Stimulated activated CD8-positive, alpha-beta memory T cell treated with anti-CD3 and anti-CD28 coated beads, Interleukin-12 subunit alpha, Interleukin-12 subunit beta, amount 100 ng/mL, for 1 hour (primary cell): ENCODE measurements around the gene INPP5D.
"Not testable (repeated sequence)": the region's sequence is repeated elsewhere in the genome, so short reads cannot be mapped to it uniquely, and the experiment has no call there.

Experiments used
- DNase-seq: peaks from one replicate; pipeline ENCODE4 v3.0.0-alpha.2; 2020; ENCODE audit warnings: low read depth

Gene INPP5D

GRCh38 chr2:233053928-233054784 is 6.0 kb upstream of the INPP5D start:
- DNase-seq, result peak; percentile 60

GRCh38 chr2:233055362-233055761 is 4.8 kb upstream of the INPP5D start:
- DNase-seq, result no peak

- no peak for DNase-seq
Measured at GRCh38 chr2:233056961-233057605, 3.1 kb upstream of the INPP5D start.

DNA sequence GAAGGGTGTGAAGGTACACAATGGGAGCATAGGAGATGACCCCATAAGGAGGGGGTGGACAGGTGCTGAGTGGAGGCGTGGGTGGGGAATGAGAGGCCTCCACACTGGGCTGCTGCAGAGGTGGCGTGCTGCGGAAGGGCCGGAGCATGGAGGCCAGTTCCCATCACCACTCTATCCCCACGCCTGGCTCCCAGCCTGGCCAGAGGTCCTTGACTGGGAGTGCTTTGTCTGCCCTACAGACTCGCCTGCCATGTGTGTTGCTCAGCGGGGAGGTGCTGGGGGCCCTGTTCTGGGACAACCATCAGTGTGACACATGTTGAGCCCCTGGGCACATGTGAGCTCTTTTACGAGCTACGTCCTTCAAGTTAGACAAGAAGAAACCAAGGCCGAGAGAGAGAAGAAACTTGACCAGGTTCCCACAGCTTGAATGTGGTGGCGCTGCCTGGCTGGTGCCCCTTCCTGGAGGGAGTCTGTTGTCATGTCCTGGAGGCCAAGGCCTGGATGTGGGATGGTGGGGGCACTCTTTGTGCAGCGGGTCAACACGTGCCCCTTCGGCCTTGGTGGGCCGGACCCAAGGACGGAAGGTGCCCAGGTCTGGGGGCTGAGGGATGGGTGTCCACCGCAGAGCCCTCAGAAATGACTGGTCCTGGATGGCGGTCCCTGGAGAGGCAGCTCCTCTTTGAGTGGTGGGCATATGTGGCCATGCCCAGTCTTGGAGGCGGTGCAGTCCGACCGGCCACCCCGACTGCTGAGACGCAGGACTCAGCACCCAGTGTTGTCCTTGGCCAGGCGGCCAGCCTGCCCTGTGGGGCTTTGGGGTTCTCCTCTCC is 1.2 kb upstream of the INPP5D start:
- DNase-seq, result no peak

GRCh38 chr2:233059547-233059796 is 670 bp upstream of the INPP5D start:
- no peak for DNase-seq

- no peak for DNase-seq
Measured at GRCh38 chr2:233060501-233060979, 398 bp downstream of the INPP5D start.

DNA sequence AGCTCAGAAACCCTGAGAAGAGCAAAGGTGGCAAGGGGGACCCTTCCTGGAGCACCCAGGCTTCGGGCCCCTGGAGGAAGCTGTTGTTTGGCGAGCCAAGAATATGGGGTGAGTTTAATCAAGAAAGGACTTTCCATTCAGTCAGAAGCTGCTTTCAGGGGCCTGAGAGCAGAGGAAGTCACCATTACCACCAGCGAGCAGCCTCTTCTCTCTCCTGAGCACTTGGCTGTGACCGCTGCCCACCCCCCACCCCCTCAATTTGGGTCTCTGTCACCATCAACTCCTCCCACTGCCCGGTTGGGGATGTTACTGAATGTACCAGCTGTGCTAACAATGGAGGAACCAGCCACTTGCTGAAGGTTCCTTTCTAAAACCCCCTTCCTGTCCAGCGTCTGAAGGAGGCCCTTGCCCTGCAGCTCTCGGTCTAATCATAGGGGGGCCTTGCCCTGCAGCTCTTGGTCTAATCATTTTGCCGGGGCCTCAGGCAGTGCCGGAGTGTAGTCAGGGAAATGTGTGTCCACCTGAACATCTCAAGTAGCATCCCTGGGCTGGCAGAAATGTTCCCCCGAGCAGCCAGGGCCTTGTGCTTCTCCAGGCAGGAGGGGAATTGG is 943 bp downstream of the INPP5D start:
- DNase-seq, result no peak

- DNase-seq, result no peak
Measured at GRCh38 chr2:233061591-233062450, 1.7 kb downstream of the INPP5D start.

DNA sequence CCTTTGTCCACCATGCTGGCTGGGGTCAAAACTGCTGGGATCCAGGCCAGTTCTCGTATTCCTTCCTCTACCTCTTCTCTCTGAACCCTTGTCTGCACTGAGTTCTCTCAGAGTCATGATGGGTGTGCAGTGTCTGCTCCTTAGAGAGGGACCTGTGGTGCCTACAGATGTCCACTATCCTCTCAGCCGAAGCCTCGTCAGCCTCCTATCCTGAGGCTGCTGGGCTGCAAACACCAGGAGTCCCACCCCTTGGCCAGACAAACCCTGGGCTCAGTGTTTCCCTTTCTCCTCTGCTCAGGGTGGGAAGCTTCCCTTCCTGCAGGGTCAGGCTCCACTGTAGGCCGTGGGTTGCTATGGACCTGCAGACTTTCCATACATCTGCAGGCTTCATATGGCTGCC is 2.3 kb downstream of the INPP5D start:
- no peak for DNase-seq

- DNase-seq, result no peak
Measured at GRCh38 chr2:233062946-233063268, 2.8 kb downstream of the INPP5D start.

DNA sequence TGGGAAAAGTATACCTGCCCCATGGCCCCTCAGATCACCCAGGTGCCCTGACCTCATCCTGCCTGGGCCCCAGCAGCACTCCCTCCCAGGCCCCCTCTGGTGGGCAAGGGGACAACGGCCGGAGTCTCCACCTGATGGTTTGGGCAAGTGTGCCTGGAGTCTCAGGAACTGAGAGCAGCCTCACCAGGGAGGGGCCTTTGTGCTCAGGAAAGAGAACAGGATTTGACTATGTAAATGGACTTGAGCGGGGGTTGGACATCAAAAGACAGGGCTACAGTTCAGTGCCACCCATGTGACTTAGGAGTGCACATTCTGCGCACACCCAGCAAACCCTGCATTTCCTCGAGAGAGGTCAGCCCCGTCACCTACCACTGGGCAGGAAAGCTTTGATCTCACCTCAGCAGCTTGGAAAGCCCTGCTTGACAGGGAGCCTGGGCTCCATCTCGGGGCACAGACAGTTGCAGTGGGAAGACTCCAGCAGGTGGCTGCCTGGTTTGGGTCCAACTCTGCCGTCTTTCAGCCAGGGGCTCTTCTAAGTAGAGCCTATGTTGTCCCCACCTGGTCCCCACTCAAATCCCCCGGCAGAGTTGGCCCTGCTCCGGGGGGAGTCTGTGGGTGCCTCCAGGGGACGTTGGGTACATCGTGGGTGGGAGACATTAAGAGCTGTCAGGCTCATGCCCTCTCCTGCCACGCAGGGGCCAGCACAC is 3.3 kb downstream of the INPP5D start:
- no peak for DNase-seq

GRCh38 chr2:233063976-233064411 is 3.9 kb downstream of the INPP5D start:
- no peak for DNase-seq

DNA sequence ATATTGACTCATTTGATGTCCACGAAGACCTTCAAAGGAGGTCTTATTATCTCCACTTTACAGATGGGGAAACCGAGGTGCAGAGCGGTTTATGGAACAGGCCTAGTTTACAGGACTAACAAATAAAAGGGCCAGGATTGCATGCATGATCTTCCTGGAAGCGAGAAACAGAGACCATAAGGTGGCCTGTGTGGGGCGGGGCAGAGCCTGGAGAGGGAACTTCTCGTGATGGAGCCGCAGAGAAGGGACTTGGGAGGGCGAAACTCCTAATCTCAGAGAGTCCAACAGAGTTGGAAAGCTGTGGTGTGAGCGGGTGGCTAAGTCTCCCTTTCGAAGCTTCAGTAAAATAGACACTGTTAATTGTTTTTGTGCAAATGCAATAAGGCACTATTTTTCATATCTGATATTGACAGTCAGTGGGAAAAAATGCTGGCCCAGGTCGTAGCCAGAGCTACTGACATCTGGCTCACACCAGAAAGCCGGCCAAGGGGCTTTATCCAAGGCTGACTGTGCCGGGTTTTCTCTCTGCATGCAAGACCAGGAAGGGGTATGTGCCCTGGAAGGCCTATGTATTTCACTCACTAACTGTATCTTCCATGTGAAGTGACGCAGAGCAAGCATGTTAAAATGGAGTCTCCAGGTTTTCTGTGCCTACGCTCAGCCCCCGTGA is 4.5 kb downstream of the INPP5D start:
- DNase-seq, result no peak

DNA sequence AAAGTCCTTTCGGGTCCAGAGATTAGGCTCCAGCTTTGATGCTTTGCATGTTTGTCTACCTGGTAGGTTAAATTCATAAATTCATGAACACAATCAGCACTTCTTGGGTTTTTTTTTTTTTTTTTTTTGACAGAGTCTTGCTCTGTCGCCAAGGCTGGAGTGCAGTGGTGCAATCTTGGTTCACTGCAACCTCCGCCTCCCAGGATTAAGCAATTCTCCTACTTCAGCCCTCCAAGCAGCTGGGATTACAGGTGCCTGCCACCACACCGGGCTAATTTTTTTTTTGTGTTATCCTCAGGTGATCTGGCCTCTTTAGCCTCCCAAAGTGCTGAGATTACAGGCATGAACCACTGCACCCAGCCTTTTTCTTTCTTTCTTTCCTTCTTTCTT is 5.1 kb downstream of the INPP5D start:
- DNase-seq, result not testable (repeated sequence)

DNA sequence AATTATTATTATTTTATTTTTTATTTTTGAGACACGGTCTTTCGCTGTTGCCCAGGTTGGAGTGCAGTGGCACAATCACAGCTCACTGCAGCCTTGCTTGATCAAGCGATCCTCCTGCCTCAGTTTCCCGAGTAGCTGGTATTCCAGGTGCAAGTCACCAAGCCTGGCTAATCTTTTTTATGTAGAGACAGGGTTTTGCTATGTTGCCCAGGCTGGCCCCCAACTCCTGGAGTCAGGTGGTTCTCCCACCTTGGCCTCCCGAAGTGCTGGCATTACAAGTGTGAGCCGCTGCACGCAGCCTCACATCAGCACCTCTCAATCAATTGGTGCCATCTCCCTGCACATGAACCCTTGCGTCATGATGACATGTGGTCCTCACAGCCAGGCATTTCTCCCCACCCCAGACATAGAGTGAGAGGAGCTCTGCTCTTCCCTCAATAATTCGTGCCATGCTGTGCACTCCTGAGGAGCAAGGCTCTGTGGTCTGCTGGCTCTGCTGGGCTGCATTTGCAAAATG is 5.9 kb downstream of the INPP5D start:
- no peak for DNase-seq

DNA sequence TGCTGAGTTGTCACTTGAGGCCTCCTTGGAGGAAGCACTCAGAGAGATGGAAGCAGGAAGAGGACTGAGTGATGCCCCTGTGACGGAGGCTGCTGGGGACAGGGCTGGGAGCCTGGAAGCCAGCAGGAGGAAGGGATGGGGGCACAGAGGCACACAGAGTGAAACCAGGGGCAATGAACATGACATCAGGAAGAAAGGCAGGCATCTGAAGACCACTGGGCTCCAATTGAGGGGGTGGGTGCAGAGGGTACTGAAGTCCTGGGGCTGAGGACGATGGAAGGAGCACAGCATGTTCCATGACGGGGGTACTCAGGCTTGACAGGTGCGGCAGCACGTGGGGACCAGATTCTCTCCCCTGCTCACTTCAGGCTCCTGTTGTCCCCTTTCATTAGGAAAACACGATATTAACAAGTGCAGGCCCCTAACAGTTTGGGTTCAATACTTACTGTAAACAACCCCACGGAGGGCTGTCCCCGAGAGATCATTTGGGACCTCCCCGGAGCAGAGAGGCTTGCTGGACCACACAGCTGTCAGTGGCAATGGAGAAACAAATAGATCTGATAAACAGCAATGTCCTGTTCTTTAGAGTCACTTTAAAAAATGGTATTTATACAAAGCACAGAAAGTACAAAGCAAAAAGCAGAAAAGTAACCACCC is 8.7 kb downstream of the INPP5D start:
- DNase-seq, result no peak

DNA sequence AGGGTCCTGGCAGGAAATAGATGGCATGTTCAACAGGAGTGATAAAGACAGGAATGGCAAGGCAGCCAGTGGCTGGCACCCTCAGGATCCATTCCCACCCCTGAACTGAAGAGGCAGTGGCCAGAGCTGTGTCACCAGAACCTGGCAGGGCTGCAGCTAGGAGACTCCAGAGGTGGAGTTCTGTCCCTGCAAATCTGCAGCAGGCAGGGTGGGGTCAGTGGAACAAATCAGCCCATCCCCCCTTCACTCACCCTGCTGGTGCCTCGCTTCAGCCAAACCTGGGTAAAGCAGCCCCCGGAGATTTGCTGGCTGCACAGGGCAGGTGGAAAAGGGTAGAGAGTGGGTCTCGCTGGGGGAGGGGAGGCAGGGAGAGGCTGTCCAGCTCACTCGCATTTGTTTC is 12.7 kb downstream of the INPP5D start:
- no peak for DNase-seq

GRCh38 chr2:233074106-233074505 is 14.0 kb downstream of the INPP5D start:
- DNase-seq, result no peak

DNA sequence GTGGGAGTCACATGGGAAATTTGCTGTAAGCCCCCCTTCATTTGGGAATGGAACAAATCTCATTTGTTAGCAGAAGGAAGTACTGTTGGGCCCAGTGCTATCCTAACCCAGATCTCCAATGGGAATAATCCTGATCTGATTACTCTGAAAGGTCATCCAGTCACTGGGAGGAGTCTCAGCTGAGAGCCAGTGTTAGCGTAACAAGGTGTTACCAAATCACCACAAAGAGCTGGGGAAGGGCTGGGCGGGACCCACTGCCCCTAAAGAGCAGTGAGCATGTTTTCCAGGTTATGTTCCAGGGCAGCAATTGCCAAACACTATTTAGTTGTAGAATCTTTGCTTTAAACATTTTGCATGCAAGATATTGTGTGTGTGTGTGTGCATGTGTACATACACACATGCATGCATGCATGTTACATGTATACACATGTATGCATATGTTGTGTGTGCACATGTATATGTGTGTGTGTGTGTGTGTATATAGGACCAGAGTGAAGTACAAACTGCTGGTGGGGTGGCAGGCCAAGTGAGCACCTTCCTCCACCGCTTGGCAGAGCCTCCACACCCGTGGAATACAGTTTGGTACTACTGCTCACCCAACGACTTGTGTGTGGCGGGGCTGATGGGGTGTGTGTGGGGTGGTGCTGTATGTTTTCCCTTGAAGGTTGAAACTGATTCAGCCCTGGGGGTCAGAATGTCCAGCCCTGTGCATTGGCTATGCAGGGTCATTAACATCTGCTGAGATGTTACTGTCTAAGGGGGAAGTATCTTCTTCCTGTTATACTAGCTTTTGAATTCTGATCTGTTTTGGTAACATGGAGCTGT is 15.2 kb downstream of the INPP5D start:
- no peak for DNase-seq
